ENCODE data around the gene KIF5C. TPM values are rescaled to one million over a fixed set of nuclear protein-coding genes. Genes with fewer than 3 reads are reported as not detected.
"Not testable (repeated sequence)": the region's sequence is repeated elsewhere in the genome, so short reads cannot be mapped to it uniquely, and the experiment has no call there.

Gene KIF5C
- total RNA-seq, 1 donor from 2014 or later: 0.73 TPM

DNA sequence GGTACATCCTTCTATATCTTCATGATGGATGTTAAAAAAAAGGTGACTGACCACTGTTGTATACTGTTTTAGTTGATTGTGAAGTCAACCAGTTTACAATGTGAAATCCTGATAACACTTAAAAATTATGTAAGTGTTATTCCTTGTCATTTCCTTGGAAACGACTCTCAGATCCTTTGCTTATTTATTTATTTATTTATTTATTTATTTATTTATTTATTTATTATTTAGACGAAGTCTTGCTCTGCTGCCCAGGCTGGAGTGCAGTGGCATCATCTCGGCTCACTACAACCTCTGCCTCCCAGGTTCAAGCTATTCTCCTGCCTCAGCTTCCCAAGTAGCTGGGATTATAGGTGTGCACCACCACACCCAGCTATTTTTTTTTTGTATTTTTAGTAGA lies 105.5 kb downstream of the KIF5C start:
- DNase-seq (ENCODE audit: low spot score); intact Hi-C loops (cut with DNase I): not testable (repeated sequence)

DNA sequence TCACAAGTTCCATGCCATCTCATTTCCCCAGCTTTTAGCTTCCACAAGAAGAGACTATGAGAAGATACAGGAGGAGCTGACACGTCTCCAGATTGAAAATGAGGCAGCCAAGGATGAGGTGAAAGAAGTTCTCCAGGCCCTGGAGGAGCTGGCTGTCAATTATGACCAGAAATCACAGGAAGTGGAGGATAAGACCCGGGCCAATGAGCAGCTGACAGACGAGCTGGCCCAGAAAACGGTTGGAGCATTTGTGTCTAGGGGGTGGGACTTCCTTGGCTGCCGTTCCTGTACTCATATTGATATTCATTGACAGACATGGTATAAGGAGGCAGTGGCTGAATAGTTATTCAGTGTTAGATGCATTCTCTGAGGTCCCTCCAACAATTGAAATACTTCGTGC lies 106.3 kb downstream of the KIF5C start:
- intact Hi-C loops (cut with DNase I): no loop called here
- DNase-seq (ENCODE audit: low spot score): no peak

DNA sequence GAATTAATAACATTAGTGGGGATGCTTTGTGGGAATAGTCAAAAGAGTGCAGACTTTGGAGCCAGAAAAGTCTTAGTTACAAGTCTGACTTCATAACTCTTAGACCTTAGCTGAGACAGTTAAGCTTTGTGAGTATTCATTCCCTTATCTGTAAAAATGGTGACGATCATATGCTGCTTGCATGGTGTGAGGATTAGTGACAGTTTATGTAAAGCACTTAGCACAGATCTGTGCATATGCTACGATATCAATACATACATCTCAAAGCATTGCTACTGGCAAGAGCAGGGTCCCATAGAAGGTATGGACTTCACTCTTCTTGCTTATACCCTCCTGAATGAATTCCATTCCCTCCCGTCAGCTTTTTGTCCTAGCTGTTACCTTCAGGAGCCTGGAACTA lies 106.8 kb downstream of the KIF5C start:
- DNase-seq (ENCODE audit: low spot score): no peak
- intact Hi-C loops (cut with DNase I): no loop called here

DNA sequence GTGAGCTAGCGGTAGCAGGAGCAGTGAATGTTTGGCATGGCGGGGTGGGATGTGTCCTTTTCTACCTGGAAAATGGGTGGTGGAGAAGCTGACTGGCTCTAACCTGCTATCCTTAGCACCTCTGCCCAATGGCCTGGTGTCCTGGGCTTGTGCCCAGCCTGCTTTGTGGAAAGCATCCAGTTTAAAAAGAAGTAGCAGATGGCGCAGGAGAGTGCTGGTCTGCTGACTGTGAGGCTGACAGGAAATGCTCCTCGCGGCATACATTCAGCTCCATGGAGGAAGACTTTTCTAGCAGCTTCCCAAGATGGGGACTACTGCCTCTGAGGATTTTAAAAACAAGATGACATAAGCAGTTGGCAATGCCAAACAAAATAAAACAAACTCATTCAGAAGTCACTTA lies 107.3 kb downstream of the KIF5C start:
- no peak for DNase-seq (ENCODE audit: low spot score)
- intact Hi-C loops (cut with DNase I): no loop called here

DNA sequence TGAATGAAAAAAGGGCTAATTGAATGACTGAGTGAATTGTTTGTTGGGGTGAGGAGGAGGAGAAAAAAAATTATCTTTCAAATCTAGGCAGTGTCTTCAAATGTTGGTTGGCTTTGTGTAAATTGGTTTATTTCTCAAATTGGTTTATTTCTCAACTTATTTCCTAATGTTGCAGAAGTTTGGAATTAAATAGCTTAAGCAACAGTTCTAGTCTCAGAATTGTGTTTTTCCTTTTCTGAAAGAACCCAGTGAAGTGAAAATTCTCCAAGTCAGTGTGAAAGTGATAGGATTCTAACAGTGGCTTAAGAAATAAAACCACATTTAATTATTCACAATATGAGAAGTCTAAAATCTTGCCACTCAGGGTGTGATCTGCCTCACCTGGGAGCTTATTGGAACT lies 108.9 kb downstream of the KIF5C start:
- intact Hi-C loops (cut with DNase I): no loop called here
- no peak for DNase-seq (ENCODE audit: low spot score)

DNA sequence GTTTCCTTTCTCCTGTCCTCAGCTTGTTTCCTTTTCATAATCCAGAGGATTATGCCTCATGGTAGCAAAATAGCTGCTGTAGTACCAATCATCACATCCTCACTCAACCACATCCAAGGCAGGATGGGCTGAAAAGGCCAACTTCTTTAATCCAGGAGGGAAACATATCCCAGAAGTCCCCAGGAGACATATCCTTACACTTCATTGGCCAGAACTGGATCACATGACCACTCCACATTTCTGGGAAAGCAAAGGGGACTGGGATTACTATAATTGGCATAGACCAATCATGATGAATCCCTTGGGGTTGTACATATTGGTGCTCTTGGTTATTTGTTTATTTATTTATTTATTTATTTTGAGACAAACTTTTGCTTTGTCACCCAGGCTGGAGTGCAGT lies 109.4 kb downstream of the KIF5C start:
- intact Hi-C loops (cut with DNase I): no loop called here
- no peak for DNase-seq (ENCODE audit: low spot score)

DNA sequence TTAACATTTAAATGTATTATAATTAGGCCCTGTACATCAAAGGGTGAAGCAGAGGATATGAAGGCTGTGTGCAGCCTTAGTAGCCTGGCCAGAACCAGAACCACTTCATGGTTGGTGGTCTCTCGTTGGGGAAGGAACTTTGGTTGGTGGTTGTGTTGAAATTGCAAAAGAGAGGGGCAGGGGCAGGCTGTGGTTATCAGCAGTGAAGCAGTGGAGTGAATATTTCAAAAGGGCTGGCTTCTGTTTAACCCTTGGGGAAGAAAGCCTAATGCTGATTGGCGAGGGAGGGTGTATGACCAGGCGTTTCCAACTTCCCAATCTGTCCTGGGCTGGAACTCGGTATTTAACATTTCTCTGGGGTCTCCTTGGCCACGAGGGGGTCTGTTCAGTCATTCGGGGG lies 112.3 kb downstream of the KIF5C start:
- DNase-seq (ENCODE audit: low spot score): no peak
- intact Hi-C loops (cut with DNase I): loop anchor here (5.0 kb wide), 2 partner anchors 345 to 420 kb away; partner anchors contain the start of gene EPC2

DNA sequence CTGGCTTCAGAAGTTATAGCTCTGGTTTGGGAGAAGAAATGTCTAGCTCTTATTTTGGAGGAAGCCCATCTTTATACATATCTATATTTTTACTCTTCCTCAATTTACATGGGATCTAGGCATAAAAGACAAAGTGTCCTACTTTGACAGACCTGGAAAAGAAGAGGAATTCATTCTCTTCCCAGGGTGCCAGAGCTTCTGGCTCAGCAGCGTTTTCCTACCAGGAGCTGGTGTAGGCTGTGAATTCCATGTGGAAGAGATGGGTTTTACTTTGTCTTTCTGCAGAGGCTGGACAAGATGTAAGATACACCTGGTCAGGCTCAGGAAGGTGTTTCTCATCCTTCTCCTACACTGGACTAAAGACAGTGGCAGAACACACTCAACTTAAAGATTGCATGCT lies 113.3 kb downstream of the KIF5C start:
- intact Hi-C loops (cut with DNase I): loop anchor here (5.0 kb wide), 2 partner anchors 346 to 421 kb away; partner anchors contain the start of gene EPC2
- DNase-seq (ENCODE audit: low spot score): no peak

DNA sequence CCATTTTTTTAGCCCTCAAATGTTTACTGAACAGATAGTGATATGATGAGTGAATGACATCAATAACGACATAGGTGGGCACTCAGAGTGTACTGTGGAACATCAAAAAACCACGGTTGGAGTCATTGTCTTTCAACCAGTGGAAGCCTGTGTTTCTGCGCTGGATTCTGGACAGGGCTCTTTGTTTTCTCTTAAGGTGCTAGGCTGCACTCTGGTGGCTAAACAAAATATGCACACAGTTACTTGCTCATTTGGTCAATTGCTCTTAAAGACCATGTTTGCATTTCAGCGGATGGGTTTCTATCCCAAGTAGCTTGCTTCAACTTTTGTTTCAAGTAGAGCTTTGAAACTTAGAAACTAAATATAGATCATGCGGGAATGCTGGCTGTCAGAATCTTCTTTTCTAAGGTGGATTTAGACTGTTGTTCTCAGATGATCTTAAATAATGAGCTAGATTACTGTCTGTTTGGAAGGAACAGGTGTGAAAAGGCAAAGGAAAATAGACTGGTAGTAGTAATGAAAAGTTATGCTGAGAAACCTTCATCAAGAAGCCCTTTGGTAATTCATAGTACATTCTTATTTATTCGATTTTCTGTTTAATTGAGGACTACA lies 115.0 kb downstream of the KIF5C start:
- DNase-seq (ENCODE audit: low spot score): no peak
- intact Hi-C loops (cut with DNase I): loop anchor here (5.0 kb wide), 3 partner anchors 348 to 1053 kb away; partner anchors contain the start of gene EPC2

DNA sequence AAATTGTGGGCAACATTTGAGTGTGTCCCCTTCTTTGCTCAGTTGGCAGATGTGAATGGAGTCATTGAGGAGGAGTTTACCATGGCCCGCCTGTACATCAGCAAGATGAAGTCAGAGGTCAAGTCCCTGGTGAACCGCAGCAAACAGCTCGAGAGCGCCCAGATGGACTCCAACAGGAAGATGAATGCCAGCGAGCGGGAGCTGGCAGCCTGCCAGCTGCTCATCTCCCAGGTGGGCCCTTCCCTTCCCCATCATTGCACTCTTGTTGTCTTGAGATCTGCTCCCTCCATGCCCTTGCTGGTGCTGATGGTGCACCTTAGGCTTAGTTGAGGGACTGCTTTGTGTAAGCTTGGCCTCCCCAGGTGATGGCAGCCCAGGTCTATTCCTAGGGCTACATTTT lies 115.9 kb downstream of the KIF5C start:
- intact Hi-C loops (cut with DNase I): loop anchor here (5.0 kb wide), 1 partner anchor 1054 kb away; no protein-coding TSS in a partner anchor
- DNase-seq (ENCODE audit: low spot score): no peak

DNA sequence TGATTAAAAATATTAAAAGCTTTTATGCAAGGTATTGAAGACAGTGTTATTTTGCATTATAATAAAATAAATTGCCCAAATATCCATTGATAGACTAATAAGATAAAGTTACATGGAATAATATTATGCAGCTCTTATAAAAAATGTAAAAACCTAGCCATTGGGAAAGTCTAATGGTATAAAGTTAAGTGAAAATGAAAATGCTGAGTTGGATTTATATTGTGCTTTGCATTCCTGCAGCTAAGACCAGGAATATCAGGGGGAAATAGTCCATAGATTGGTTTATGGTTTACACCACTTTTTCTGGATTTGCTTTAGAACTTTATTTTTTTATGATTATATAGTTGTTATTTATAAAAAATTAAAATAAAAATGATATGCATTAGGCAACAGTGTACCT lies 117.4 kb downstream of the KIF5C start:
- intact Hi-C loops (cut with DNase I): loop anchor here (5.0 kb wide), 1 partner anchor 1055 kb away; no protein-coding TSS in a partner anchor
- DNase-seq (ENCODE audit: low spot score): no peak

DNA sequence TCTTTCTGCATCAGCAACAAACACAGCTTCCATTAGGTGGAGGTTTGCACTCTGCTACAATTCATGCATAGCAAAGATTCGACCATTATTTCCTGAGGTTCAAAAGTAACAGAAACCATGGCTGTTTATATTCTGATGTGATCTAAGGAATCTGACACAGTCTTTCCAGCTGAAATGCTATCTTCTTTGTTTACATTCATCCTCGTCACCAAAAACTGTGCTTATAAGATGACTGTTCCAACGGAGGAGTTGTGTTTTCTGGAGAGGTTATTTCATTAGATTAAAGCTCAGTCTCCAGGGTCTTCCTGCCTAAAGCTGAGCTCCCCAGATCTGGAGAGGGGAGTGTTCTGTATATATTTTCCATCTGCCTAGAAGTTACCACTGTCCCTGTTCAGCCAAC lies 118.3 kb downstream of the KIF5C start:
- DNase-seq (ENCODE audit: low spot score): no peak
- intact Hi-C loops (cut with DNase I): loop anchor here (5.0 kb wide), 1 partner anchor 1056 kb away; no protein-coding TSS in a partner anchor

DNA sequence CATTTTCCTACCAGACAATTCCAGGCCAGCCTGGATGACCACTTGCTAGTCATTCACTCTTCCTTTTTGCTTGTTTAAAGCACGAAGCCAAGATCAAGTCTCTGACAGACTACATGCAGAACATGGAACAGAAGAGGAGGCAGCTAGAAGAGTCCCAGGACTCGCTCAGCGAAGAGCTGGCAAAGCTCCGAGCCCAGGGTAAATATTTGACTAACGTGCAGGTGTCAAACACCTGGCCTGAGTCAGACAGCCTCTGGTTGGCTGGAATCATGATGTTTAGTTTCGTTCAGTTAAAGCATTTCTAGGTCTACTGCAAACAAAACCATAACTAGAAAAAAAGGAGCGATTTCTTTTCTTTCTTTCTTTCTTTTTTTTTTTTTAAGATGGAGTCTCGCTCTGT lies 119.3 kb downstream of the KIF5C start:
- DNase-seq (ENCODE audit: low spot score): no peak
- intact Hi-C loops (cut with DNase I): loop anchor here (5.0 kb wide), 1 partner anchor 1057 kb away; no protein-coding TSS in a partner anchor

DNA sequence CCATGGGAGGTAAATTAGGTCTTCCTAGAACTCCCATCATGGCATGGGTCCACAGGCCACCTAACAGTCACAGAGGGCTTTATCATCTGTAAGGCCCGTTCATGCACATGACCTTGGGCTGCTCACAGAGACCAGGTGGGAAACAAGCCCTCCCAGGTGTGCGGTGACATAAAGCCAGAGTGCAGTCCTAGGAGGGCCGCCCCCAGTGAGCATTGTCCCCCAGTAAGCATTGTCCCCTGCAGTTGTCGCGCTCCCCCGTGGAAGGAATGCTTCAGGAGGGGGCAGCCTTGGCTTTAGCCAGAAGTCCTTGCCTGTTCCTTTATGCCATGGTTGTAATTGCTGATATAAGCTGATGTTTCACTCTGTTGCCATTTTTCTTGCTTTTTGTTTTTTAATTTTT lies 121.8 kb downstream of the KIF5C start:
- DNase-seq (ENCODE audit: low spot score): no peak
- intact Hi-C loops (cut with DNase I): no loop called here

DNA sequence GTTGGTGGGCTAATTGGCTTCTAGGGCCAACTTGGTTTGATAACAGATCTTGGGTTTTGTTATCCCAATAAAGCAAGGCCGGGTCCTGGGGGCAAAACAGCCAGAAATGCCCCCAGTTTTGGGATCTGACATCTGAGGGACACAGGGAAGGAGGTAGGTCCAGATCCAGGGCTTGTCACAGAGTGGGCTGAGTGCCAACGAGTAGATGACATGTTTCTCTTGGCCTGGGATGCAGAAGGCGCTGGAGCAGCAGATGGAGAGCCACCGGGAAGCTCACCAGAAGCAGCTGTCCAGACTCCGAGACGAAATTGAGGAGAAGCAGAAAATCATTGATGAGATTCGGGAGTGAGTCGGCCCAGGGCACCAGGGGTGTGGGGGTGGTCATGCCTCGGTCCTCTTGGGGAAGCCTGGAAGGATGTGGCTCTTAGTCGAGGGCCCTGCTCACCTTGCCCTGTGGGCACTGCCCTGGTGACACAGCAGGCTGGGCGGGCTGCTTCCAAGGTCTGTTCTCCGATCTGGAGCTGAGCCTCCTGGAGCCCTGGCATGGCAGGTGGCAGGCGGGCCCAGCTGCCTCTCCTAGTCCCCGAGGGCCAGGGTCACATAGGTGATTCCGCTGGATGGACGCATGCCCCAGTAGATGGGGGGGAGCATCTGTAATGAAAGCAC lies 123.3 kb downstream of the KIF5C start:
- intact Hi-C loops (cut with DNase I): no loop called here
- DNase-seq (ENCODE audit: low spot score): no peak

DNA sequence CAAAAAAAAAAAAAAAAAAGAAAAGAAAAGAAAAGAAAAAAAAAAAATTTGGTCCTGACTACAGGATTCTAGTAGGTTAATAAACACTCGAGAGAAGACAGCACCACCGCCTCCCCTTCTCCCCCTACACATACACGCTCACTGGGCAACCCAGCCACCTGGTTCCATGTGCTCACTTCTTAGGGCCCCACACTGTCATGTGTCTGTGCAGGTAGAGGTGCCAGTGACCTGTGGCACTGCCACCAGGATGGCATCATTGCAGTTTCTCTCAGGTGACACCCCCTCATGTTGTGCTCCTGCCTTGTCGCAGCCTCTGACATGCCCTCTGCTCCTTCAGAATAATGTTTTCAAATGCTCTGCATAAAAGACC lies 123.8 kb downstream of the KIF5C start:
- no peak for DNase-seq (ENCODE audit: low spot score)
- intact Hi-C loops (cut with DNase I): no loop called here

DNA sequence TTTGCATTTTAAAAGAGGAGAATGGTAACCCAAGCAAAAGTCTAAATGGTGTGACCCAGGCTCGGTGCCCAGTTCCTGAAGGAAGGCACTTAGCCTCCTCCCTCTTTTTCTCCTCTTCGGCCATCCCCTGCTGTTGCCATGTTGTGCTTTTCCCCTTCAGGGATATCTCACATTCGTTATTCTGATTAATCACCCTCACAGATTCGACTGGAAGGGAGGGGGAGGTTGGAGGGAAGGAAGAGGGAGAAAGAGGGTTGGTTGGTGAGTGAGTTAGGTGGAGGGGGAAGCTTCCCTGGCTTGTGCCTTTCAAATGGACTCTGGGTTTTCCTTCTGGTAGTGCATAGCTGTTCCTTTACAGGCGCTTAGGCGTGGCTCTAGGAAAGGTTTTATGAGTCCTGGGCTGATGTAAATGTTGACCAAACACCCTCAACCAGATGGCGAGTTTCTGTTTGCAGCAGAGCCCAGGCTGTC lies 124.5 kb downstream of the KIF5C start:
- intact Hi-C loops (cut with DNase I): no loop called here
- no peak for DNase-seq (ENCODE audit: low spot score)

DNA sequence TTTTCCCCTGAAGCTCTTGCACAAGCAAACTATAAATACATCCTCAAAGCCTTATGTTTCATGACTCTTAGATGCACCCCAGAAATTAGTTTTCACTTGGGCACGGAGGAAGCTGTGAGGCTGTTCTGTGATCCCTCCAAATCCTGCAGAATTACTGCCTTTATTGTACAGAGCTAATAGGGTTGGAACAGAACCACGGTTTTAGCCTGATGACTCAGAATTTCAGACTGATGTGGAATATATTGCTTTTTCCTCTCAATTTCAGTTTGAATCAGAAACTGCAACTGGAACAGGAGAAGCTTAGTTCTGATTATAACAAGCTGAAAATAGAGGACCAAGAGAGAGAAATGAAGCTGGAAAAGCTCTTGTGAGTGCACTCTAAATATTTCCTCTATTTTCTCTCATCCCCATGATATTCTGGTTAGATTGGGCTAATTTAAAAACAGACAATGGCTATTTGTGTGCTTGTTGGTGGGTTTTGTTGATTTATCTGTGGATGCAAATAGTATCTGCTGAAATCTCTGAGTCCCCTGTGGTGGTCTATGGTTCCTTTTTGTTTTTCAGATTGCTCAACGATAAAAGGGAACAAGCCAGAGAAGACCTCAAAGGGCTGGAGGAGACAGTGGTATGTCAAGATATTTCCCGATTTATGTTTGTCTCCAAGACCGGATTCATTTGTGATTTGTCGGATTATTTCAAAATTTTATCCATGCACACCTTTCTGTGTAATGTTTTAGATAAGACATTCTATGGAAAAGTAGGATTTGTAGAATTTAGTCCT lies 125.3 kb downstream of the KIF5C start:
- intact Hi-C loops (cut with DNase I): no loop called here
- no peak for DNase-seq (ENCODE audit: low spot score)

DNA sequence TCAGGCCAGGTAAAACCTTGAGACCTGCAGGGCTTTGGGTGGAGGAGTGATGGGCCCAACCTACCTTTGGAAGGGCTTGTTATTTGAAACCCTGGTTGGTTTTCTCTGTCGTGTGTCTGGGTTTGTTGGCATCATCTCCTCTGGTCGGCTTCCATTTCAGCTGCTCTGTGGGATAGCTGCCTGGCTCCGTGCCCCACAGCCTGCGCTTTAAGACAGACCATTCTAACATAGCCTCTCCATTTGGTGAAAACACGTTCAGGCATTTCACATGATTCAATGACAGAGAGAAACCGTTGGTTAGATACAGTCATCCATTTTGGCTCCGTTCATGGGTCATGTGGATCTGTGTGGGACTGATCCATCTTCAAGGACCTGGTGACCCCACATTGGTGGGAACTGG lies 126.5 kb downstream of the KIF5C start:
- intact Hi-C loops (cut with DNase I): no loop called here
- no peak for DNase-seq (ENCODE audit: low spot score)

DNA sequence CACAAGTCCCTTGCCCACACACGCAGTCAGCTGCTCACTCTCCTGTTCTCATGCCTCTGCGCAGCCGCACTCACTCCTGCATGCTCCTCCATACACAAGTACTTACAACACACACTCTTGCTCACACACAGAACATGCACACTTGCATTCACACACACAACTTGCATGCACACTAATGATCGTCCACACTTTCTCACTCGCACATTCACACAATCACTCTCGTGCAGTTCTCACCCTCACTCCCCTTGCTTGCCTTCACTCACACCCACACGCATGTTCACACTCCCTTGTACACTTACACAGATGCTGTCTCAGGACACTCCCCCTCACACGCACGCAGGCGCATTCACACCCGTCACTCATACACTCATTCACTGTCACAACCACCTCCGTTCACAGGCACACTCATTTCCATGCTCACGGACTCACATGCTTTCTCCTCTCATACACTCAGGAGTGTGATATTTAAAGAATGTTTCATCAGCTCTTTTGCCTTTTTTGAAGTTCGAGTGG lies 127.4 kb downstream of the KIF5C start:
- intact Hi-C loops (cut with DNase I): no loop called here
- no peak for DNase-seq (ENCODE audit: low spot score)
